ENCODE data around the gene SLC25A21.
"Not testable (repeated sequence)": the region's sequence is repeated elsewhere in the genome, so short reads cannot be mapped to it uniquely, and the experiment has no call there.

Gene SLC25A21

DNA sequence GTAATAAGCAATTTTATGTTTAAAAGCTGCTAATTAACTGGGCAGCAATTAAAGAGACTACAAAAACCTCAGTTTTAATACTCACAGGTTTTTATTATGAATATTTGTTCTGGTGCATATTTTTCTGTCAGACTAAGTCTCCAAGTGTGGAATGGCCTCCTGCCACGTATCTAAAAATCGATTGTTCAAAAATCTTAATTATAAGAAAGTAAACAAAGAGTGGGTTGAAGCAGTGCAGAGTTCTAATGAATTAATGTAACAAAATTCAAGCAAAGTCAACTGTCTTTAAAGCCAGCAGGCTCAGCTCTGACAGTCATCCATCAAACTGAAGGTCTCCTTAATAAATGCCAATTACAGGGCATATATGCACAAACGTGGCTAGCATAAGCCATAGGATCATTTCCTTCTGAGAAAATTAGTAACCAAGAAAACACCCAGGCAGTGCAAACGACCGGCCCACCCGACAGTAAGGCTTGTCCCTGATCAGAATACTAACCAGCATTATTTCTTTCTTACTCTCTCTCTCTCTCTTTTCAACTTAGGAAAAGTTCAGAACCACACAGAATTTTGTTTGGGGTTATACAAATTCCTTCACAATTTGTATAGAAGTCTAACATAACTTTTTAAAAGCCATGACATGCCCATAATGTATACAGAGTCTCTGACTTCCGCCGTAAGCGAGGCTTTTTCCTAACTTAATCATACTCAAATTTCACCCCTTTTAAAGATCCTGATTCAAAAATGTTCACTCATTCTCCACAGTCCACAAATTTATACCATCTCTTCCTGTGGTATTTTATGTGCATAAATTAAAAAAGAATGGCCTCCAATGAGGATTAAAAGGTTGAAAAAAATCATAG, 83.8 kb downstream of the SLC25A21 start:
- DNase-seq (ENCODE audit: low read depth) = no peak

DNA sequence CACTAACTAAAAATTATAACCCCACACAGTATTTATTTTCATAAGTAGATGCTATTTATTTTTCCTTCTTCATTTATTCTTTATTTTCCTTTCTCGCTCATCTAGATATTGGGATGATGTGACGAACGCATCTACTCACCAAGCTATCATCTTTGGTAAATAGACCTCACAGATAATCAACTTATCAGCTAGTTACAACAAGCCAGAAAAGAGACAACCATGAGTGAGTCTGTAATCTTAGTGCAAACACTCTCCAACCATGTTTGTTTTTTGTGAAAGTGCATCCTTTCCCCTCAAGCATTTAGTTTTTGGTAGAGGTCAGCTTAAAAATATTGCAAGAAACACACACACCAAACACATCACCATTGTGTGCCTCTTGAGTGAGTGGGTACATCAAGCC, 84.9 kb downstream of the SLC25A21 start:
- DNase-seq (ENCODE audit: low read depth) = no peak

DNA sequence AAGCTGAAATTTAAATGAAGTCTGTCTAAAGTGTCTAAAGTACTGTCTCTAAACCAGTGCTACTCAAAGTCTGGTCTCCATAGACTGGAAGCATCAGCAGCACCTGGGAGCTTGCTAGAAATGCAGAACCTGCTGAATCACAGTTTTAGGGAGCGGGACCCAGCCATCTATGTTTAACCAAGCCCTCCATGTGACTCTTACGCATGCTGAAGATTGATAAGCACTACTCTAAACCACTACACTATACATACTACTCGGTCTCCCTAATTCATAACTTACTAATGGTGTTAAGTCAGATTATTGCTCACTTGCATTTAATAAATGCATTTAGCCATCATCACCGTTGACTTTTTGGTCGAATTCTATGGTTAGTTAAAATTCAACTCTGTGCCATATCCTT, 88.8 kb downstream of the SLC25A21 start:
- no peak for DNase-seq (ENCODE audit: low read depth)

DNA sequence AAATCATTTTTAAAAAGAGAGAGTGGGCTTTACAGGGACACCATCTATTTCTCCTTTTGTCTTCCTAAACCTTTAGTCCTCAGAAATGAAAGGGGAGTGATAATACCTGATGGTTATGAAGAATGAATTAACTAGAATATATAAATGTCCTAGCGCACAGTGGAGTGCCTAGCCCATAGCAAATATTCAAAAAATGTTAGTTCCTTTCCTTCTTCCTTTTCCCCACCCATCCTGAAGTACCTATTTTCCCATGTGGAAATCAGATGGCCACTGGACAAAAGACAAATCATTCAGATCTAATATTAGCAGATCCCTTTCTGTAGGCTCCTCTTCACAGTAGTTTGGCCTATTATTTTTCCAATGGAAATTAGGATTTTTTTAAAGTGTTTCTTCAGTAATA, 90.0 kb downstream of the SLC25A21 start:
- DNase-seq (ENCODE audit: low read depth) = no peak

DNA sequence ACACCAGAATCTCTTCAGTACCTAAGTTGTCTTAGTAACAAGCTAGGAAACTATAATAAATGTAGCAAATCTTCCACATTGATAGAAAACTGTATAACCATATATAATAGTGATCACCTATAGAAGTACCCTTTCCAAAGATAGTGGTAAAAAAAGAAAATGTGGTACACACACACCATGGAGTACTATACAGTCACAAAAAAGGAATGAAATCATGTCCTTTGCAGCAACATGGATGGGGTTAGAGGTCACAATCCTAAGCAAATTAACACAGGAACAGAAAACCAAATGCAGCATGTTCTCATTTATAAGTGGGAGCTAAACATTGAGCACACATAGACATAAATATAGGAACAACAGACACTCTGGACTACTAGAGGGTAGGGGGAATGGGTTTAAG, 90.5 kb downstream of the SLC25A21 start:
- no peak for DNase-seq (ENCODE audit: low read depth)

DNA sequence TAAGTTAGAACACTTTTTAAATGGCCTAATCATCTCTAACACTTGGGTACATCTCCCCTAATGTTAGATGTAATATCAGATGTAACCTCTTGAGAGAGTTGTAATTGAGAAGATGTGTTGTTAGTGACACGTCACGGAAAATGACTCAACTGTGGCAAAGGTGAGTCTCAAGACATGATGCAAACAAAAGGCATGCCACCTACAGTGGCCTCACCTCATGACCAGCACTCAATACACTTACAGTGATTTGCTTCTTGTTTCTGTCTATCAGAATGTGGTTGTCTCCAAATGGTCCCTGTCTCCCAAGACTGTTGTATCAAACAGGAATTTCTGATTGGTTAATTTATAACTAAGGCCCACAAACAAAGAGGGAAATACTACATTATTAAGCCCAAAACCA, 91.2 kb downstream of the SLC25A21 start:
- no peak for DNase-seq (ENCODE audit: low read depth)

DNA sequence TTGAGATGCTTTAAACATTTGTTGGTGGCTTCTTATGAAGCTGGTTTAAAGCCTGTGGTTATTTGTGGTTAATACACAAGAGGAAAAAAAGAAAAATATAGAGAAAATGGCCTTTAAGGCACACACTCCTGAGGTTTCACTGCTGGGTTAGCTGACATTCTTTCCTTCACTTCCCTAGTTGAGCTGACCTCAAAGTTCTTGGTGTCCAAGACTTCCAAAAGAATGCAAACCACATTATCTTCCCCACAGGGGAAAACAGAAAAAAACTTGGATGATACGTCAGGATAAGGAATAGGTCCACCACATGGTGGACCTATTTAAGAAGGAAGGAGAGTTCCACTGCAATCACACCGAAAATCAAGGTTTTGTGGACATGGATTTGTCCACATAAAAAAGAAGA, 94.3 kb downstream of the SLC25A21 start:
- no peak for DNase-seq (ENCODE audit: low read depth)

DNA sequence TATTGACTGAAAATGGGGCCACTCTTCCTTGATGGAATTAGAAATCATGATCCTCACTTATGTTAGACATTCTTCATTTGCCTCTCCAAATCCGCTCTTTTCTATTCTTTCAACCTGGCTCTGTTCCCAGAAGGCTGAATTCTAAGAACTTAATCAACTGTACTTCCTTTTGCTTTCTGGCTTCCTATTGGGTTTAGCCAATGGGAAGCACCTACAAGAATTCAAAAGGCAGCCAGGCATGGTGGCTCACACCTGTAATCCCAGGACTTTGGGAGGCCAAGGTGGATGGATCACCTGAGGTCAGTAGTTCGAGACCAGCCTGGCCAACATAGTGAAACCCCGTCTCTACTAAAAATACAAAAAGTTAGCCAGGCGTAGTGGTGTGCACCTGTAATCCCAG, 98.1 kb downstream of the SLC25A21 start:
- not testable (repeated sequence) for DNase-seq (ENCODE audit: low read depth)

DNA sequence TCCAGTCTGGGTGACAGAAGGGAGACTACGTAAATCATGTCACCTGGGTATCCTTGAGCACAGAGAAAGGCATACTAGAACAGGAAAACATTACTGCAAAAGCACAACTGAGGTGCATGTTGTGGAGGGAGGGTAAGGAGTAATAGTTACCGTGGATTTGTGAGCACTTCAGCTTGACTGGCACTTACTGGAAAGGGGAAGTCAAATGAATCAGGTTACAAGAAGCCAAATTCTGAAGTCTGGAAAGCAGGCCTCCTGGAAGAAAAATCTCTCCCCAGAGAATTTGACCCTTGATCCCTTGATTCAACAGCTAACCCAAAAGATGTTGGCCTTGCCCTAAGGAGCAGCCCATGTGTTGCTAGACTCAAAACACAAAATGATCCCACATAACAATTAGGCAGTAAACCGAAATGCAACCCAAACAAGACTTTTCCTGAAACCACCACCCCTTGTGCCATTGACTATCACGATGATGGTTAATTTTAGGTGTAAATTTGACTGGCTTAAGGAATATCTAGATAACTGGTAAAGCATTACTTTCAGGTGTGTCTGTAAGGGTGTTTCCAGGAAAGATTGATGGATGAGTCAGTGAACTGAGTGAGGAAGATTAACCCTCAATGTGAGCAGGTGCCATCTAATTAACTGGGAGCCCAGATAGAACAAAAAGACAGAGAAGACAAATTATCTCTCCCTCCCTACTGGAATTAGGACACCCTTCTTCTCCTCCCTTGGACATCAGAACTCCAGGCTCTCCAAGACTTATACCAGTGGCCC, 108.8 kb downstream of the SLC25A21 start:
- DNase-seq (ENCODE audit: low read depth) = no peak

DNA sequence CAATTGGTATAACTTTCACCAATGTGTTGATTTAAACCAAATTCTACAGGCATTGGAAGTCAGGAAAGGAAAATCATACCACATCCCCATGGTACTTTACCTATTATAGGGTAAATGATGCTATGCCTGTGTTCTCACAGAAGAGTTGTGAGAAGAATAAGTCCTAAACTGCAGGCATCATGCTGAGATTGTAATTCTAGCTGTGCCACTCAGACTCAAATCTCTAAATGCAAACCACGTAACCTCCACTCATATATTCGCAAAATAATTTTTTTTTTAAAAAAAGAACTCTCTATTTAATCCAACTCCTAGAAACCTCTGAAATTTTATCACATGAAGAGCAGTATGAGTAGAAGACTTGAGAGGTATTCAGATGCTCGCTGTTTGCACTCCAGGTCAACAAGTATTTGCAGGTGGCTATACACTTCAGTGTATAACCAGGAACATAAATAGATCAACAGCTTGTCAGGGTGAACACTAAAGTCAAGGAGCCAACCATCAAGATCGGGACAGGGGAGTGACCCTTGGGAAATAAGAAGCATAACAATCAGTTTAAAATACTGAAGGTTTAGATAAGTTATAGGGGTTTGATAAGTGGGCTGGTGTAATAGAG, 110.1 kb downstream of the SLC25A21 start:
- DNase-seq (ENCODE audit: low read depth) = no peak

DNA sequence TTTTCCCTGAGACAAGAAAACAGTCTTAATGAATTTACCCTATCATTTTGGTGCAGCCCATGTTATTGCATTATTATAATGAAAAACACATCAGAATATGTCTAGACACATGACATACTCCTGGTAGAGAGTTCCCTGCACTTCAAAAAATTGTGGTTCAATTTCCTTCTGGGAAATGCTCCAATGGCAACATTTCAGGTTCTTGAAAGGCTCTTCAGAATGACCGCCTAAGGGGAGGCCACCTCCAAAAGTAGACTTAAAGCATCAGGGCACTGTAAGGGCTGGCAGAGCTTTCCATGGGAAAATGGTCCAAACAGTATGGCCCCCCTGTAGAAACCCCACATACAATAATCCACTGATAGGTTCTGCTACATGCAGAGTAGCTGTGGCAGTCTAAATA, 110.7 kb downstream of the SLC25A21 start:
- no peak for DNase-seq (ENCODE audit: low read depth)

DNA sequence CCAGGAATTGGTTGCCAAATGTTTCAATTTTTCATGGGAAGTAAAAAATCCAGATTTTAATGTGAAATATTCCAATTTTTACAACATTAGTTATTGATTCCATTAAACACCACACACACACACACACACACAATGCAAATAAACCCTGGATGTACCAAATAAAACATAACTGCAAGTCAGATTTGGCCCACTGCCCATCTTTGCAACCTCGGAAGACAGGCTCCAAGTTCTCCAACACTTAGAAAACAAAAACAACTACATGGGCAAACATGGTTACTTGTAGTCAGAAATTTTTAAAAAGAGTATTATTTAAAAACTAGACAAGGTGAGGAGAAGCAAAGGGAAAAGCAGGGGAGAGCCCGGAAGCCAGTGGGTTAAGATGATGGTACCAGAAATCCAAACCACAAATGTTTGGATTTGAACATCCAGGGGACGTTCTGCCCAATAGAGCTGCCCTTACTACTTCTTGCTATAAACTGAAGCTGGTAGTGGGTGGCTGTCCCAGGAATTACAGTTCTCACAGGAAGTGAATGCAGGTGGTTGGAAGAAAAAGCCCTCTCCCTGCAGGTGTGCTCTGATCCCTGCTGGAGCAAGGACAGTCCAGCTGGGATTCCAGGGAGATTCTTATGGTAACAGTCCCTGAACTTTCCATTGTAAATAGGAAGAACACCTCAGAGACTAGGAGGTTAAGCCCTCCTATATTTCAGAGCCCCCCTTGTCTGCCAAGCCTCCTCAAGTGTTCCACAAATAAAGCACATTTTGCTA, 111.7 kb downstream of the SLC25A21 start:
- no peak for DNase-seq (ENCODE audit: low read depth)

DNA sequence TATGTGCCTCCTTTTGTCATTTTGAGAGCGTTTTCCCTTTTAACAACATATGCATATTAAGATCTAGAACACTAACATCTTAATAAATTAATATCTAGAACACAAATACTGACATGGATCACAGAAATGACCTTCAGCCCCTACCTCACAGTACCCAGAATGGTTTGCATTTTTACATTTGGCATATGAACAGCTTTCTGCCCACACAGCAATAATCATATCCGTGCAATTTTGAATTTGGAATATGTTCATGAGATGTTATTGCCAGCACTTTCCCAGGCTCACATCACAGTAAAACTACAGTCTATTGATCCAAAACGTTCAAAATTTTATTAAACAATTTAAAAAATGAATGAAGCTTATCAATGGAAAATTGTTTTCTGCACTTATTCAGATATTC, 114.6 kb downstream of the SLC25A21 start:
- no peak for DNase-seq (ENCODE audit: low read depth)

DNA sequence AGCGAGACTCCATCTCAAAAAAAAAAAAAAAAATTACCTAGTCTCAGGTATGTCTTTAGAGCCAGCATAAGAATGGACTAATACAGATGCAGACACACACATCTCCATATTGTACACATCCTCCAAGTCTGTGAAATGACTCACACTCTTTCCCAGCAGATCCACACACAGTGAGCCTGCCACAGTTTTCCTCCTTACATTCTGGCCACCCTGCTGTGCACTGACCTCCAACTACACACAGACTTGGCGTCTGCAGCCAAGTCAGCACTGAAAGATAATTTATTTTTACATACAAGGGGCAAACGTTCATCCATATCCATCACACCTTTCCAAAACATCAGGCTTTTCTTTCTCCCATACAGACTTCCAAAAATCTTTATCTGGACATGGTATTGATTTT, 115.9 kb downstream of the SLC25A21 start:
- DNase-seq (ENCODE audit: low read depth) = no peak

DNA sequence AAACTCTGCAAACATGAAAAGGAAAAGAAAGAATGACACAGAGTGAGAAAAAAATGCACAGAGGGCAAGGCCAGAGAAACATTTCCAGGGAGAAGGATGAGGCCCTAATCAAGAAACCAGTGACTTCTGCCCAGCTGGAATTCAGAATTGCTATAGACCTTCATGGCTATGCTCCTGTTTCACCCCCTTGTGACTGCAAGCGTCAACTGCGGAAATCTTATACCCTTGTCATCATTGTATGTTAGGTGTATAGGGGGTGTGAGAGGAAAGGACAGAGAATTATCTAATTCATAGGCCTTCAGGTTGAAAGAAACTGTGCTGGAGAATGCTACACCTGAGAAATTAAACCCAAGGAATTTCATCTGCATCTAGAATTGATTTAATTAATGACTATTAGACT, 117.5 kb downstream of the SLC25A21 start:
- DNase-seq (ENCODE audit: low read depth) = no peak

DNA sequence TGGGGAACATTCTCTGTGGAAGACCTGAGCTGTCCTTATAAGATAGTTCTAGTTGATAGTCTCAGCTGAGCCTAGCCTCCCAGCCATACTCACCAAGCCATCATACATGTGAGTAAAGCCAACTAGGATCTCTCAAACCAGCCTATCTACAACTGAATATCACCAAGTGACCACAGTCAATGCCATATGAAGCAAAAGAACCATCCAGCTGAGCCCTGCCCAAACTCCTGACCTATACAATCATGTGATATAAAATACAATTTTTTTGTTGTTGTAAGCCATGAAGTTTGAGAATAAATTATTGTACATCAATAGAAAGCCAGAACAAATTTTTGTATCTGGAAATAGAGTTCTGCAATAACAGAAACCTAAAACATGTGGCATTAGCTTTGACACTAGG, 118.3 kb downstream of the SLC25A21 start:
- DNase-seq (ENCODE audit: low read depth) = no peak

DNA sequence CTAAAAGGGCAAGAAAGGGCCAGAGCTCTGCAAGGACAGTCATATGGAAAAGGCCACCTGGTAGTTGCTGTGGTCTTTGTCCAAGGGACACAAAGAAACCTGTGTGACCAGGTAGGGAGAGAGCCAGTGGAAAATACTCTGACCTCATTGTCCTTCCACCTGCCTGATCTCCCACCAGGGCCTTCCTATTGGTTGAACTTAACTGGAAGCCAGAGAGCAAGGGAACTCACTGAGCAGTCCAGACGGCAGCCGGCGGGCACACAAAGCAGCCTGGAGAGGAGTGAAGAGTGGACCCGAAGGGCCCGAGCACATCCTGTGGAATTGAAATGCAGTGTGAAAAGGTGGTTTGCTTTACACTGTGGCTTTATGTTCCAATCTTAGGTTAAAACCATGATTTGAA, 120.7 kb downstream of the SLC25A21 start:
- DNase-seq (ENCODE audit: low read depth) = no peak

DNA sequence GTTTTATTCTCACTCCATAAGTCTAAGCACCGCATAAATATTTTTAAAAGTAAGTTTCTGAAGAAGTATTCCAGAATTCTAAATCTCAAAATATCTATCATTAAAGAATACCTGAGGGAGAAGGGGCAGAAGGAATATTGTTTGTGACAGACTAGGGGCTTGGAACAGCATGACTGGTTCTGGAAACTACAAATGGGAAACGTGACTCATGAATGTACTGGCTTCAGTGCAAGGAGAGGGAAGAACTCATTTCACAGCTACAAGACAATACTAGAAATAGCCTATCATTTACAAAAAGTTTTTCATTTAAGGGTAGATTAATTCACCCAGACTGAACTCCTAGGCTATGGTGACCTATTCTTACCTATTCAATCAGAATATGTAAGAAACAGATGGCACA, 121.3 kb downstream of the SLC25A21 start:
- DNase-seq (ENCODE audit: low read depth) = no peak

DNA sequence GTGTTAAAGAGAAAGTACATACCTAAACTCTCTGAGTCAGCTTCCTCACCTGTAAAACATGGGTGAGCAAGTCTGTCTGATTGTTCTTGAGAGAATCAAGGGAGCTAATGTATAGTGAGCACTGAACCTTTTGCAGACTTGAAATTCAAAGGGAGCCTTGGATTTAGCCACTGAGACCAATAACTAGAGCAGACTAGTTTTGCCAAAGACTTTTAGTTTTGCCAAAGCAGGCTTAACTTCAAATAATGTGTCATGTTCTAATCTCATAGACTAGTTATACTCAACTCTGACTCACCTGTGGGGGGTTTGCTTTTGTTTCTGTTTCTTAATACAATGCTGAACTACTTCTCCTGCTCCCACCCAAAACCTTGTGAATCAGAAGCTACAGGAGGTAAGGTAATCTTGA, 123.7 kb downstream of the SLC25A21 start:
- no peak for DNase-seq (ENCODE audit: low read depth)

DNA sequence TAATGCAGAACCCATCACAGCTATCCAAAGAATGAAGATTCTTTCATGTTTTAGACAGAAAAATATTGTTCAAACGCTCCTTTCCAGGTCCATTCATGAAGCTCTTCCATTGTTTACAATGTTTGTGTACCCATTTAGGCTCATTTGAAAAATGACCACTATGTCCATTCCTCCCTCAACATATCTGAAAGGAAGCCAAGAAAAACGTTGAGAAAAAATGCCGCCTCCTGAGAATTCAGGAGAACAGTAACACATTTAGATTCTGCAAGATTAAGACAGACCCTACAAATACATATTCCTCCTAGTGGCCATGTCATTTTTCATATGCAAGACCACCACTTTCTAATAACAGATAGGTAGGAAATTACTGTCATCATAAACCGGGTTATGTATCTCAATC, 124.4 kb downstream of the SLC25A21 start:
- no peak for DNase-seq (ENCODE audit: low read depth)

DNA sequence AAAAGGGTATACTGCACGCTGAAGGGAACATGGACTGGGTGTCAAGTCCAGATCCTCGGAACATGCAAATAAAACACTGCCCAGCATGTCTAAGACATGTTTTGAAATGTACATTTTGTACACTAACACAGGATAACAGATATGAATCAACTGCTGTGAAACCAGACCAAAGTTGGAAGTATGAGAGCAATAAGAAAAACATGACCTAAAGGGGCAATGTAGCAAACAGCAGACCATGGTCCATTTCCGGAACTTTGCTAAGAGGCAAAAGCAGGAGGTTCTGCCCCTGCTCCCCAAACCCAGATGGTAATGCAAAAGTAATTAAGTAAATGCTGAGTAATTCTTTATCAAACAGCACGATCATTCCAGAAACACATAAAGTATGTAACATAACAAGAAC, 125.2 kb downstream of the SLC25A21 start:
- DNase-seq (ENCODE audit: low read depth) = no peak

DNA sequence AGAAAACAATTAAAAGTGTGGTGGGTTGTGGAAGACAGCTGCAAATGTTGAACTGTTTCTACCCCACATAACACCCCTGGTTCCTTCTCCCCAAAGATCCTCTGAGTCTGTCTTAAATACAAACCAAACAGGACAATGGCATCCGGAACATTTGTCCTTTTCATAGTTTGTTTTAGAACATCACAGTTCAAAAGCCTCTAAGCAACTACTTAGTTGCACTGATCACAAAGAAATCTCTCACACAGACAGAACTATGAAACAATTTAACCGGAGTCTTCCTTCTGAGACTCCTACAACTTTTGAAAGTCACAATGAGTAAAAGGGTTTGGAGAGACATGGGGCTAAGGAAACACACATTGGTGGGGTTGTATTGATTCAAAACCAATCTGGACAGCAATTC, 125.6 kb downstream of the SLC25A21 start:
- no peak for DNase-seq (ENCODE audit: low read depth)

All from activated T-helper 1 cell treated with Interleukin-2 at 50 U/mL for 16 hours (primary cell).